OCI-LY3 (cell line): ENCODE measurements around the gene CPEB3.

Source experiments
- CTCF ChIP-seq: fragments of 200-600, 300-600 bp; sonication (generic); IDR thresholded peaks from 2 replicates; pipeline ENCODE4 v1.5.1; 2014; ENCODE audit warnings: antibody characterized with exemption, low read length, low read depth
- EZH2phosphoT487 ChIP-seq: fragments of 200-600 bp; shearing (Covaris generic); IDR thresholded peaks from 2 replicates; pipeline ENCODE4 v1.6.1; 2018; ENCODE audit warnings: antibody characterized with exemption, mixed run types, low read depth

GRCh38 chr10:92264249-92264648 lies 26.6 kb downstream of the CPEB3 start:
- TF ChIP-seq CTCF: no peak
- no peak for TF ChIP-seq EZH2phosphoT487
